Measurements from ENCODE around the gene SCMH1. TPM values are rescaled to one million over a fixed set of nuclear protein-coding genes. Genes with fewer than 3 reads are reported as not detected.

The SCMH1 gene
- total and polyA plus RNA-seq, 2 donors (not counting 3 experiments of a cell fraction or from before 2014, with no cell fraction given): 39.9 to 40.7 TPM

DNA sequence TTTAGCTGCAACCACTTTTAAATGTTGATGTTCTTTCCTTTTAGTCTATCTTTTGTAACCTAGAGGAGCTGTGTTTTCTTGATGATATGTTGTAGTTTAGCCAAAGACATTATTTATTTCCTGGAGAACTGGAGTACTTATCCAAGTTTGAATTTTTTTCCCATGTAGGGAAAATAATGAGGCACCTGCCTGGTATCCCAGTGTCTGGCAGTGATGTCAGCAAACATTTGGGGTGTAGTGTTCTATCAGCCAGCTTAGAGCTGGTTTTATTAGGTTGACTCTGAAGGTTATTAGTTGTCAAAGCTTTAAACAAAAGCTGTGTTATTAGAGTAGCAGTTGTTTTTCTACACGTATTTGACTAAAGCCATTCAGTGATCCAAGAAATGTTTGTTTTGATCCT lies 259.4 kb downstream of the SCMH1 start:
- POLR2A ChIA-PET: no interaction called here
- Histone ChIP-seq H3K79me2 (ENCODE audit: control insufficient read depth, insufficient read depth, low read length) (peaks cover 57% of the 10 kb centered on the region), H3K4me1 (ENCODE audit: control insufficient read depth, extremely low read depth, insufficient read depth, low read length) (peaks cover 26% of the 10 kb centered on the region), H3K36me3 (ENCODE audit: control insufficient read depth in 2 of 2, extremely low read depth in 1 of 2, insufficient read depth in 2 of 2, low read length in 2 of 2) (peaks cover 18 to 23% of the 10 kb centered on the region in 2 experiments), H3K9me1 (replicated peaks; ENCODE audit: control insufficient read depth, extremely low read depth, insufficient read depth, low read length) (no peaks in the 10 kb centered on the region), H3K4me3 (replicated peaks in 1 of 3; ENCODE audit: insufficient read depth in 1 of 3, low read depth in 1 of 3, low read length in 3 of 3) (no peak overlapping the region), H3K9me3 (replicated peaks; ENCODE audit: control insufficient read depth, insufficient read depth, low read length) (no peaks in the 10 kb centered on the region), H3K27ac (ENCODE audit: insufficient read depth, low read depth, low read length) (no peak overlapping the region), H2AFZ (ENCODE audit: low read depth, low read length) (no peak overlapping the region), H4K20me1 (replicated peaks; ENCODE audit: control insufficient read depth, extremely low read depth, insufficient read depth, low read length) (no peaks in the 10 kb centered on the region), H3K4me2 (ENCODE audit: insufficient read depth, low read length) (no peak overlapping the region), H3K9ac (replicated peaks; ENCODE audit: extremely low read depth, insufficient read depth, low read length) (no peak overlapping the region), H3K27me3 (ENCODE audit: control insufficient read depth in 2 of 2, insufficient read depth in 2 of 2, low read length in 2 of 2) (no peaks in the 10 kb centered on the region)
- DNase-seq (ENCODE audit: low read depth, low spot score): no peak
- BruUV-seq (replicated peaks): no TSS peak
- TF ChIP-seq POLR2AphosphoS5 (IDR thresholded peaks at IDR 0.05; ENCODE audit: insufficient read depth, low read depth, low read length): no peak
- TF ChIP-seq, protein P1, sequence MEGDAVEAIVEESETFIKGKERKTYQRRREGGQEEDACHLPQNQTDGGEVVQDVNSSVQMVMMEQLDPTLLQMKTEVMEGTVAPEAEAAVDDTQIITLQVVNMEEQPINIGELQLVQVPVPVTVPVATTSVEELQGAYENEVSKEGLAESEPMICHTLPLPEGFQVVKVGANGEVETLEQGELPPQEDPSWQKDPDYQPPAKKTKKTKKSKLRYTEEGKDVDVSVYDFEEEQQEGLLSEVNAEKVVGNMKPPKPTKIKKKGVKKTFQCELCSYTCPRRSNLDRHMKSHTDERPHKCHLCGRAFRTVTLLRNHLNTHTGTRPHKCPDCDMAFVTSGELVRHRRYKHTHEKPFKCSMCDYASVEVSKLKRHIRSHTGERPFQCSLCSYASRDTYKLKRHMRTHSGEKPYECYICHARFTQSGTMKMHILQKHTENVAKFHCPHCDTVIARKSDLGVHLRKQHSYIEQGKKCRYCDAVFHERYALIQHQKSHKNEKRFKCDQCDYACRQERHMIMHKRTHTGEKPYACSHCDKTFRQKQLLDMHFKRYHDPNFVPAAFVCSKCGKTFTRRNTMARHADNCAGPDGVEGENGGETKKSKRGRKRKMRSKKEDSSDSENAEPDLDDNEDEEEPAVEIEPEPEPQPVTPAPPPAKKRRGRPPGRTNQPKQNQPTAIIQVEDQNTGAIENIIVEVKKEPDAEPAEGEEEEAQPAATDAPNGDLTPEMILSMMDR (IDR thresholded peaks at IDR 0.05; ENCODE audit: extremely low read depth in 1 of 2, insufficient read depth in 1 of 2, low read depth in 1 of 2, low read length in 2 of 2): no peak
- TF ChIP-seq MYC (IDR thresholded peaks at IDR 0.05; ENCODE audit: low read depth, low read length): no peak
- TF ChIP-seq, protein P2, sequence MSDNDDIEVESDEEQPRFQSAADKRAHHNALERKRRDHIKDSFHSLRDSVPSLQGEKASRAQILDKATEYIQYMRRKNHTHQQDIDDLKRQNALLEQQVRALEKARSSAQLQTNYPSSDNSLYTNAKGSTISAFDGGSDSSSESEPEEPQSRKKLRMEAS (IDR thresholded peaks at IDR 0.05; ENCODE audit: insufficient read depth, insufficient read length): no peak
- TF ChIP-seq FOS (IDR thresholded peaks at IDR 0.05; ENCODE audit: borderline replicate concordance, insufficient read depth, low read length): no peak
- no peak for TF ChIP-seq JUN (IDR thresholded peaks at IDR 0.05; ENCODE audit: borderline replicate concordance, insufficient read depth, insufficient read length, low read depth)
- no peak for TF ChIP-seq GATA2 (IDR thresholded peaks at IDR 0.05; ENCODE audit: insufficient read depth, insufficient read length, low read depth, low read length)
- no peak for TF ChIP-seq POLR2A (IDR thresholded peaks at IDR 0.05; ENCODE audit: low read depth, low read length)
- no peak for TF ChIP-seq EZH2 (IDR thresholded peaks at IDR 0.05; ENCODE audit: borderline replicate concordance, low read depth, low read length, severe bottlenecking)
- CTCF ChIA-PET: interaction anchor here (0.7 to 1.0 kb wide), 2 partner anchors 21 to 136 kb away, joined by 3 to 4 read pairs; no protein-coding TSS in a partner anchor
- dilution Hi-C loops (cut with MboI; ENCODE audit: extremely low pct_ligation_motif_present, low sequenced_read_pairs): no loop called here
- no peak for FAIRE-seq
- intact Hi-C loops (cut with micrococcal nuclease): no loop called here

Measured in endothelial cell of umbilical vein (primary cell).